K562 (cell line): ENCODE measurements around the gene JPT1.

Experiments
- BCLAF1 ChIP-seq, 2 experiments: fragments of 450-650 bp in 1 of 2; IDR thresholded peaks; 2 replicates each; pipeline ENCODE4 v1.6.1; 2011 to 2017; ENCODE audit warnings: low read depth in 2 of 2, antibody characterized with exemption in 1 of 2, borderline replicate concordance in 1 of 2, low read length in 1 of 2, mild to moderate bottlenecking in 1 of 2, mixed read lengths in 1 of 2; ENCODE audit not compliant: control insufficient read depth in 1 of 2
- BCOR ChIP-seq: fragments of 450-650 bp; IDR thresholded peaks from 2 replicates; pipeline ENCODE4 v1.6.1; 2016
- DNMT1 ChIP-seq: fragments of 450-650 bp; IDR thresholded peaks from 2 replicates; pipeline ENCODE4 v1.6.1; 2016; ENCODE audit warnings: antibody characterized with exemption, mild to moderate bottlenecking
- HINFP ChIP-seq: fragments of 450-650 bp; conservative IDR thresholded peaks from 2 replicates; pipeline ENCODE4 v1.6.1; 2016; ENCODE audit warnings: missing genetic modification characterization, low read depth, mild to moderate bottlenecking, control low read depth, missing compliant biosample characterization
- MAX ChIP-seq: sonication (generic); formaldehyde crosslinking; IDR thresholded peaks from 2 replicates; pipeline ENCODE4 v1.9.0; 2022; ENCODE audit warnings: mild to moderate bottlenecking, missing genetic modification reagents
- PHTF2 ChIP-seq: fragments of 250-450 bp; sonication (Bioruptor Pico); IDR thresholded peaks from 2 replicates; pipeline ENCODE4 v1.5.0; 2021; ENCODE audit warnings: mild to moderate bottlenecking
- POLR2AphosphoS5 ChIP-seq: IDR thresholded peaks from 2 replicates; pipeline ENCODE4 v1.6.1; 2011; ENCODE audit warnings: mild to moderate bottlenecking, low read depth, low read length, moderate library complexity; ENCODE audit not compliant: control insufficient read depth, insufficient read depth
- RAD51 ChIP-seq: fragments of 450-650 bp; IDR thresholded peaks from 2 replicates; pipeline ENCODE4 v1.7.1; 2016; ENCODE audit warnings: low read depth, mild to moderate bottlenecking, borderline replicate concordance
- RBM25 ChIP-seq: fragments of 200-400 bp; formaldehyde crosslinking; IDR thresholded peaks from 2 replicates; pipeline ENCODE4 v1.6.1; 2018; ENCODE audit warnings: low read length, low read depth, moderate library complexity; ENCODE audit not compliant: severe bottlenecking
- SMAD3 ChIP-seq: fragments of 450-650 bp; formaldehyde crosslinking; conservative IDR thresholded peaks from 2 replicates; pipeline ENCODE4 v1.4.0; 2020; ENCODE audit warnings: mild to moderate bottlenecking
- SP1 ChIP-seq: sonication (generic); formaldehyde crosslinking; IDR thresholded peaks from 2 replicates; pipeline ENCODE4 v1.8.1; 2022; ENCODE audit warnings: mild to moderate bottlenecking, missing genetic modification reagents
- XRCC5 ChIP-seq: fragments of 200-400 bp; formaldehyde crosslinking; IDR thresholded peaks from 2 replicates; pipeline ENCODE4 v1.6.1; 2017; ENCODE audit warnings: low read depth, mild to moderate bottlenecking, low read length
- ZNF282 ChIP-seq: sonication (generic); formaldehyde crosslinking; IDR thresholded peaks from 2 replicates; pipeline ENCODE4 v1.8.1; 2023; ENCODE audit warnings: missing genetic modification reagents

GRCh38 chr17:75131278-75132017 lies 22.9 kb downstream of the JPT1 start, which contains the start of gene NT5C:
- TF ChIP-seq DNMT1 (no peak), SP1 (CRISPR knock-in tag) (peak; percentile 54; the same call in 1 of the 2 replicates), RAD51 (no peak), PHTF2 (CRISPR knock-in tag) (no peak), ZNF282 (0 out of 2 replicates have a peak, but pooled peaks have one; percentile 71), BCLAF1 (IDR thresholded peaks at IDR 0.05; ENCODE audit: borderline replicate concordance in 1 of 2, control insufficient read depth in 1 of 2, low read depth in 2 of 2, low read length in 1 of 2) (no peak; a peak in 1 of 4 replicates), MAX (CRISPR knock-in tag) (peak; percentile 91), RBM25 (peak; percentile 29), POLR2AphosphoS5 (0 out of 2 replicates have a peak, but pooled peaks have one; percentile 59), HINFP (tag) (no peak), XRCC5 (no peak), BCOR (no peak), SMAD3 (CRISPR knock-in tag) (0 out of 2 replicates have a peak, but pooled peaks have one; percentile 3)
